ENCODE data around the gene NFATC2. TPM values are rescaled to one million over a fixed set of nuclear protein-coding genes. Genes with fewer than 3 reads are reported as not detected.

NFATC2 gene
- total and polyA plus RNA-seq, 2 experiments from 2014 or later: 4.9 to 8.3 TPM

DNA sequence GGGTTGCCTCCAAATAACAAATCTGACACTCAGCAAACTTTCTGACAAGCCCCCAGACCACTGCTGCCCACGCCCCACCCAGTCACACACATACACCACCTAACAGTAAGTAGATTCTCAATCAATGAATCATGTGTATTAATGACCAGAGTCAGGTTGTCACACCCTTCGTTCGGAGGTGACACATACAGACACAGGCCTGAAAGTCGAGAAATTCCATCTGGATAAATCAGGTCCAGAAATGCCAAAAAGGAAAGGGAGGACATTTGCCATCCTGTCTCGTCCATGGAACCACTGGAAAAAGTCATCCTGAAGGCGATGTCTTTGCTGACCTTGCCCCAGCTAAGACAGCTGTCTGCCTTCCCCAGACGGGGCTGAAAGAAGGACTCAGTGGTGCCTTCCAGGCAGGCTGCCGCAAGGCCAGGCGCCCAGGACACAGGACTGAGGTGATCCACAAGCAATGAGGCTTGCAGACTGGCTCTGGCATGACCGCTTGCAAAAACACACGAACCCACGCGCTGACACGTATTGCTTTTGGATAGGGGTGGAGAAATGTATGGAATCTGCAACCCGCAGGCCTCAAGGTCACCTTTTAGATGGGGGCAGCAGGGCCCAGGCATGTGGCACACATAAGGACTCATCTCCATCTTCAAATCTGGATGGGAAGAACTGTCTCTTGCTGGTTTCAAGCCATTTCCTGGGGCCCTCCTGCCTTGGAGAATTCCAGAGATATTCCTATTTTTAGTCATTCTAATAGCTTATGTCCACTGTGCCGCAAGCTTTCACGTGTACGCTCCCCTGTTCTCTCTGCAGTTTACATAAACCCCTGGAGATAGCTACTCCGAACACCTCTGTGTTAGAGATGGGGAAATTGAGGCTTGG is 9.0 kb downstream of the NFATC2 start:
- Histone ChIP-seq H3K4me2 (no peak overlapping the region), H3K27ac (peak overlapping the region; percentile 50), H3K4me3 (no peak overlapping the region), H2AFZ (no peak overlapping the region), H3K9me2 (replicated peaks; ENCODE audit: insufficient read depth) (no peaks in the 10 kb centered on the region), H3K36me3 (replicated peaks; ENCODE audit: insufficient read depth, low read depth) (no peaks in the 10 kb centered on the region), H4K20me1 (ENCODE audit: insufficient read depth, poor library complexity, severe bottlenecking) (peaks cover 3% of the 10 kb centered on the region), H3K9me3 (ENCODE audit: low read depth) (no peaks in the 10 kb centered on the region), H3K4me1 (ENCODE audit: insufficient read depth) (peaks cover 25% of the 10 kb centered on the region), H3K27me3 (no peaks in the 10 kb centered on the region), H3K79me2 (peaks cover 67% of the 10 kb centered on the region)
- no peak for DNase-seq (ENCODE audit: low spot score)
- TF ChIP-seq EZH2 (IDR thresholded peaks at IDR 0.05; ENCODE audit: borderline replicate concordance) (no peak), EZH2phosphoT487 (IDR thresholded peaks at IDR 0.05; ENCODE audit: low read depth, severe bottlenecking, unreplicated experiment) (no peak)
- TF ChIP-seq, protein P1, sequence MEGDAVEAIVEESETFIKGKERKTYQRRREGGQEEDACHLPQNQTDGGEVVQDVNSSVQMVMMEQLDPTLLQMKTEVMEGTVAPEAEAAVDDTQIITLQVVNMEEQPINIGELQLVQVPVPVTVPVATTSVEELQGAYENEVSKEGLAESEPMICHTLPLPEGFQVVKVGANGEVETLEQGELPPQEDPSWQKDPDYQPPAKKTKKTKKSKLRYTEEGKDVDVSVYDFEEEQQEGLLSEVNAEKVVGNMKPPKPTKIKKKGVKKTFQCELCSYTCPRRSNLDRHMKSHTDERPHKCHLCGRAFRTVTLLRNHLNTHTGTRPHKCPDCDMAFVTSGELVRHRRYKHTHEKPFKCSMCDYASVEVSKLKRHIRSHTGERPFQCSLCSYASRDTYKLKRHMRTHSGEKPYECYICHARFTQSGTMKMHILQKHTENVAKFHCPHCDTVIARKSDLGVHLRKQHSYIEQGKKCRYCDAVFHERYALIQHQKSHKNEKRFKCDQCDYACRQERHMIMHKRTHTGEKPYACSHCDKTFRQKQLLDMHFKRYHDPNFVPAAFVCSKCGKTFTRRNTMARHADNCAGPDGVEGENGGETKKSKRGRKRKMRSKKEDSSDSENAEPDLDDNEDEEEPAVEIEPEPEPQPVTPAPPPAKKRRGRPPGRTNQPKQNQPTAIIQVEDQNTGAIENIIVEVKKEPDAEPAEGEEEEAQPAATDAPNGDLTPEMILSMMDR (IDR thresholded peaks at IDR 0.05; ENCODE audit: poor library complexity): no peak
- WGBS (ENCODE audit: low lambda C conversion rate, missing lambda C conversion rate): 77% methylated on average over 19 of the region's 19 CpGs

DNA sequence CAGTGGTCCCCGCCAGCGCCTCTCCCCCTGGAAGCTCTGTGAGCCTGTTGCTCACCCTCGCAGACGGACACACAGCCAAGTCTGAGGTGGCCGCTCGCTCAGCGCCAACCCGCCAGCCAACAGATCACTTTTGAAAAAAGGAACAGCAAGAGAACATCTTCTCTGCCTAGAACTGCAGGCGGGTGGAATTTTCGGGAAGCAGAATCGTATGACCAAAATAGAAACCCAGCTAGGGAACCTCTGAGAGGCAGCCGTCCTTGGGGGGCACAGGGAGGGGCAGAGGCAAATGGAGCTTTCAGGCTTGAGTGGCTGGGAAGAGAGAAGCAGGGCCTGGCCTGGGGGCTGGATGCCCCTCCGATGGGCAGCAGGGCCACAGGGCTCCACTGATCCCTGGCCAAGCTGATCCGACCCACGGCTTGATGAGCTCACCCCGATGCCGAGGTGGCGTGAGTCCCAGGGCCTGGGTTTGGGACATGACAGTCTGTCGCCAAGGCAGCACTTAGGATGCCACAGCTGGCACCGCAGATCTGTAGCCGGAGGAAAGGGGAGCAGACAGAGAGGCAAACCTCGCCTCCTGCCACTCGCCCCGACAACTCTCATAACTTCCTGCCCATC is 9.8 kb downstream of the NFATC2 start:
- no peaks in the 10 kb centered on the region for H3K9me2 ChIP-seq (replicated peaks; ENCODE audit: insufficient read depth)
- no peak overlapping the region for H2AFZ ChIP-seq
- H4K20me1 ChIP-seq (ENCODE audit: insufficient read depth, poor library complexity, severe bottlenecking): peaks cover 3% of the 10 kb centered on the region
- H3K27ac ChIP-seq: peak overlapping the region; percentile 23
- no peaks in the 10 kb centered on the region for H3K9me3 ChIP-seq (ENCODE audit: low read depth)
- 94% methylated on average over 24 of the region's 24 CpGs for WGBS (ENCODE audit: low lambda C conversion rate, missing lambda C conversion rate)
- peaks cover 25% of the 10 kb centered on the region for H3K4me1 ChIP-seq (ENCODE audit: insufficient read depth)
- no peak overlapping the region for H3K4me3 ChIP-seq
- H3K79me2 ChIP-seq: peaks cover 63% of the 10 kb centered on the region
- no peaks in the 10 kb centered on the region for H3K27me3 ChIP-seq
- H3K36me3 ChIP-seq (replicated peaks; ENCODE audit: insufficient read depth, low read depth): no peaks in the 10 kb centered on the region
- TF ChIP-seq EZH2 (IDR thresholded peaks at IDR 0.05; ENCODE audit: borderline replicate concordance) (no peak), EZH2phosphoT487 (IDR thresholded peaks at IDR 0.05; ENCODE audit: low read depth, severe bottlenecking, unreplicated experiment) (no peak)
- TF ChIP-seq, protein P1 (IDR thresholded peaks at IDR 0.05; ENCODE audit: poor library complexity): no peak
- DNase-seq (ENCODE audit: low spot score): no peak
- no peak overlapping the region for H3K4me2 ChIP-seq

DNA sequence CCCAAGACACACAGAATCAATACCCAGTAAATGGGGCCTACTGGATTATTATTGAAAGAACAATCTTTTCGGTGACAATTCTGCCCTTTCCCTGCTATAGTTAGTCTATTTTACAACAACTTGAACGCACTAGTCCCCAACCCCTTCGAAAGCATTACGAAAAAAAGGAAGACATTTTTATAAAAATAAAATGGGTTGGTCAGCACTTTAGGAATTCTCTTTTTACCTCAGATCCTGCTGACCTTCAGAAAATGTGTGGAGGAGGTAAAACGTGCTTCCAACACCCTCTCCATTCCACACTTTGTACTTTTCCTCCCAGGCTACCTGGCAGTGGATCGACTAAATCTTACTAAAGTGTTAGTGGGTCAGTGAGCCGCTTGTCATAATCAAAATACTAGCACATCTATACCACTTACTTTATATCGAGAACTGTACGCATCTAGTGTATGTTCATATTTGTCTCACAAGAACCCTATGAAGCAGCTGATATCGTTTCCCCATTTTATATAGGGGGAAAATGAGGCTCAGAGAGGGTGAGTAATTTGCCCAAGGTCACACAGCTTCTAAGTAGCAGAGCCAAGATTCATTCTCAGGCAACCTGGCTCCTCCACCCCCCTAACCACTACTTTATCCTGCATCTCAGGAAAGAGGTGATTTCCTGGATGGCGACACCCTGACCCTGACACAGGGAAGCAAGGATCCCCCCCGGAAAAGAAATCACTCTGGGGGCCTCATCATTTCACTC is 10.6 kb downstream of the NFATC2 start:
- DNase-seq (ENCODE audit: low spot score): no peak
- Histone ChIP-seq H3K4me1 (ENCODE audit: insufficient read depth) (peaks cover 25% of the 10 kb centered on the region), H3K79me2 (peaks cover 64% of the 10 kb centered on the region), H3K4me3 (no peak overlapping the region), H3K27ac (no peak overlapping the region), H3K27me3 (no peaks in the 10 kb centered on the region), H4K20me1 (ENCODE audit: insufficient read depth, poor library complexity, severe bottlenecking) (peaks cover 3% of the 10 kb centered on the region), H3K9me2 (replicated peaks; ENCODE audit: insufficient read depth) (no peaks in the 10 kb centered on the region), H3K4me2 (no peak overlapping the region), H2AFZ (no peak overlapping the region), H3K9me3 (ENCODE audit: low read depth) (no peaks in the 10 kb centered on the region), H3K36me3 (replicated peaks; ENCODE audit: insufficient read depth, low read depth) (no peaks in the 10 kb centered on the region)
- TF ChIP-seq, protein P1 (IDR thresholded peaks at IDR 0.05; ENCODE audit: poor library complexity): no peak
- TF ChIP-seq EZH2phosphoT487 (IDR thresholded peaks at IDR 0.05; ENCODE audit: low read depth, severe bottlenecking, unreplicated experiment) (no peak), EZH2 (IDR thresholded peaks at IDR 0.05; ENCODE audit: borderline replicate concordance) (no peak)
- WGBS (ENCODE audit: low lambda C conversion rate, missing lambda C conversion rate): 94% methylated on average over 12 of the region's 12 CpGs
